ENCODE results near the gene CWC27.

The CWC27 gene

DNA sequence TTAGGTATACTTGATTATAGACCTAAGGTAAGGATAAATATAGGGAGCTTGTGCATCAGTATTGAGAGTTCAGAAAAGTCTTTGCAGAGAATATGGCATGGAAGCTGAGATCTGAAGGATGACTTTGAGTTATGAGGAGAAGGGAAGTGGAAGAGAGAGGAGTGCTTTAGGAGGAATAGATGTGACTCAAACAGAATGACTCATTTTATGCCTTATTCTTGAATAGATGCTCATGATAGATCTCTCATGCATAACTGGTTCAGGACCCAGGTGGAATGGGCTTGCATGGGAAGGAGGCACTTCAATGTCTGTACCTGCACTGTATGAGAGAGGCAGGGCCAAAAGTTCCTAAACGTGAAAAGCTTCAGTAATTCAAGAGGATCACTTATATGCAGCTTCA lies 103.3 kb downstream of the CWC27 start:
- Histone ChIP-seq H3K36me3 (ENCODE audit: insufficient read depth) (no peaks in the 10 kb centered on the region), H3K27me3 (ENCODE audit: insufficient read depth, low read depth) (no peaks in the 10 kb centered on the region), H3K4me3 (IDR thresholded peaks at IDR 0.05; ENCODE audit: insufficient read depth, low read depth, low read length) (no peak overlapping the region), H3K9ac (no peak overlapping the region), H3K79me2 (ENCODE audit: insufficient read depth, low read depth) (no peaks in the 10 kb centered on the region), H3K27ac (no peak overlapping the region), H3K4me2 (no peak overlapping the region), H4K20me1 (ENCODE audit: insufficient read depth) (no peaks in the 10 kb centered on the region), H2AFZ (ENCODE audit: low read depth) (no peak overlapping the region), H3K4me1 (ENCODE audit: low read depth, poor library complexity, severe bottlenecking) (no peaks in the 10 kb centered on the region)
- TF ChIP-seq, protein P1, sequence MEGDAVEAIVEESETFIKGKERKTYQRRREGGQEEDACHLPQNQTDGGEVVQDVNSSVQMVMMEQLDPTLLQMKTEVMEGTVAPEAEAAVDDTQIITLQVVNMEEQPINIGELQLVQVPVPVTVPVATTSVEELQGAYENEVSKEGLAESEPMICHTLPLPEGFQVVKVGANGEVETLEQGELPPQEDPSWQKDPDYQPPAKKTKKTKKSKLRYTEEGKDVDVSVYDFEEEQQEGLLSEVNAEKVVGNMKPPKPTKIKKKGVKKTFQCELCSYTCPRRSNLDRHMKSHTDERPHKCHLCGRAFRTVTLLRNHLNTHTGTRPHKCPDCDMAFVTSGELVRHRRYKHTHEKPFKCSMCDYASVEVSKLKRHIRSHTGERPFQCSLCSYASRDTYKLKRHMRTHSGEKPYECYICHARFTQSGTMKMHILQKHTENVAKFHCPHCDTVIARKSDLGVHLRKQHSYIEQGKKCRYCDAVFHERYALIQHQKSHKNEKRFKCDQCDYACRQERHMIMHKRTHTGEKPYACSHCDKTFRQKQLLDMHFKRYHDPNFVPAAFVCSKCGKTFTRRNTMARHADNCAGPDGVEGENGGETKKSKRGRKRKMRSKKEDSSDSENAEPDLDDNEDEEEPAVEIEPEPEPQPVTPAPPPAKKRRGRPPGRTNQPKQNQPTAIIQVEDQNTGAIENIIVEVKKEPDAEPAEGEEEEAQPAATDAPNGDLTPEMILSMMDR (conservative IDR thresholded peaks at IDR 0.05; ENCODE audit: low read depth, low read length), result no peak

DNA sequence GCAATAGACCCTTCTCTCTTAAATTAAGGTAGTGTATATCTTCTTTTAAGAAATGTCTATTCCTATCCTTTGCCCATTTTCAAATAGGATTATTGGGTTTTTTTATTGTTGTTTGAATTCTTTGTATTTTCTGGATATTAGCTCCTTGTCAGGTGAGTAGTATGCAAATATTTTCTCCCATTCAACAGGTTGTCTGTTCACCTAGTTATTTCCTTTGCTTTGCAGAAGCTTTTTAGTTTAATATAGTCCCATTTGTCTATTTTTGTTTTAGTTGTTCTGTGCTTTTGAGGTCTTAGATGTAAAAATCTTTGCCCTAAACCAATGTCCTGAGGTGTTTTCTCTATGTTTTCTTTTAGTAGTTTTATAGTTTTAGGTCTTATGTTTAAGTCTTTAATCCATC lies 104.7 kb downstream of the CWC27 start:
- TF ChIP-seq, protein P1 (conservative IDR thresholded peaks at IDR 0.05; ENCODE audit: low read depth, low read length), result no peak
- no peak overlapping the region for H3K9ac ChIP-seq

DNA sequence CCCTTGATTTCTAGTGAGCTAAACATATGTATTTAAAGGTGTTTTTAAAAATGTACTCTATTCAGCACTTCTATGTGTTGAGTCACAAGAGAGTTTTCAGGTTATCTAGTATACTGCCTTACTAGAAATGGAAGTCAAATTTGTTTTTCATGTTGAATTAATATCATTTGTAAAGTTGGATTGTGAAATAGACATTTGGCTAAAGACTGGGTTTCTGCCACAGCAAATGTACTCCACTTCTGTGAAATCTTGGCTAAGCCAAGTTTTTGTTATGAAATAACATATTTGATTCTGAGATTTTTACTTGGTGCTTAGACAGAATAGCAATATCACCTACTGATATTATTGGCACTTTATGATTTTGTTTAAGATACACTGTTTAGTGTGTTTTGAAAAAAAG lies 106.0 kb downstream of the CWC27 start:
- Histone ChIP-seq H3K4me3 (IDR thresholded peaks at IDR 0.05; ENCODE audit: insufficient read depth, low read depth, low read length) (no peak overlapping the region), H3K27me3 (ENCODE audit: insufficient read depth, low read depth) (no peaks in the 10 kb centered on the region), H3K9ac (no peak overlapping the region), H3K27ac (no peak overlapping the region), H3K79me2 (ENCODE audit: insufficient read depth, low read depth) (no peaks in the 10 kb centered on the region), H3K4me2 (no peak overlapping the region), H3K4me1 (ENCODE audit: low read depth, poor library complexity, severe bottlenecking) (no peaks in the 10 kb centered on the region), H4K20me1 (ENCODE audit: insufficient read depth) (no peaks in the 10 kb centered on the region), H2AFZ (ENCODE audit: low read depth) (no peak overlapping the region), H3K36me3 (ENCODE audit: insufficient read depth) (no peaks in the 10 kb centered on the region)
- TF ChIP-seq, protein P1 (conservative IDR thresholded peaks at IDR 0.05; ENCODE audit: low read depth, low read length), result no peak

More for the DNA sequence above, 104.7 kb downstream of the CWC27 start:
- Histone ChIP-seq H3K27ac (no peak overlapping the region), H4K20me1 (ENCODE audit: insufficient read depth) (no peaks in the 10 kb centered on the region), H3K79me2 (ENCODE audit: insufficient read depth, low read depth) (no peaks in the 10 kb centered on the region), H3K4me1 (ENCODE audit: low read depth, poor library complexity, severe bottlenecking) (no peaks in the 10 kb centered on the region), H3K4me2 (no peak overlapping the region), H3K36me3 (ENCODE audit: insufficient read depth) (no peaks in the 10 kb centered on the region), H2AFZ (ENCODE audit: low read depth) (no peak overlapping the region), H3K4me3 (IDR thresholded peaks at IDR 0.05; ENCODE audit: insufficient read depth, low read depth, low read length) (no peak overlapping the region), H3K27me3 (ENCODE audit: insufficient read depth, low read depth) (no peaks in the 10 kb centered on the region)

DNA sequence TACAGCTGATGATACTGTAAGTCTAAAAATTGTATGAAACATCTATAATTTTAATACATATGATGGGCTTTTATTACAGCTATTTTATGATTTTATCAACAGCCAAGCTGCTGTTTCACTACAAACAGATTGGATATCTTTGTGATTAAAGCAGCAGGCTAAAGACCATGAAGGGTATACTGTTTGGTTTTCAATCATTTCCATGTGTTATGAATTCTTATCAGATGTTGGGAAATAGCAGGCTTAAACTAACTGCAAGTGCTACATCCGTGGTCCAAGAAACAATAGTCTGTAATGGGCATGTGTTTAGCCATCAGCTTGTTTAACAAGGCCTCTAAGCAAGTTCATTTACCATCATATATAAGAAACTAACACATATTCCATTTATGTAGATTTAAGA lies 107.5 kb downstream of the CWC27 start:
- Histone ChIP-seq H3K36me3 (ENCODE audit: insufficient read depth) (no peaks in the 10 kb centered on the region), H3K27ac (no peak overlapping the region), H3K4me1 (ENCODE audit: low read depth, poor library complexity, severe bottlenecking) (no peaks in the 10 kb centered on the region), H3K4me3 (IDR thresholded peaks at IDR 0.05; ENCODE audit: insufficient read depth, low read depth, low read length) (no peak overlapping the region), H2AFZ (ENCODE audit: low read depth) (no peak overlapping the region), H3K9ac (no peak overlapping the region), H3K27me3 (ENCODE audit: insufficient read depth, low read depth) (no peaks in the 10 kb centered on the region), H3K4me2 (no peak overlapping the region), H3K79me2 (ENCODE audit: insufficient read depth, low read depth) (no peaks in the 10 kb centered on the region), H4K20me1 (ENCODE audit: insufficient read depth) (no peaks in the 10 kb centered on the region)
- TF ChIP-seq, protein P1 (conservative IDR thresholded peaks at IDR 0.05; ENCODE audit: low read depth, low read length), result no peak
